K562 (cell line): Measurements from ENCODE around the gene ZFP30. TPM values are rescaled to one million over a fixed set of nuclear protein-coding genes. Genes with fewer than 3 reads are reported as not detected.
A peak's percentile ranks its signal among the peaks of the same experiment; 100 is the strongest.

Experiments used
- ARHGAP35 ChIP-seq: fragments of 450-650 bp; IDR thresholded peaks from 2 replicates; pipeline ENCODE4 v1.6.1; 2018; ENCODE audit not compliant: partially characterized antibody
- C11orf30 ChIP-seq: fragments of 450-650 bp; IDR thresholded peaks from 2 replicates; pipeline ENCODE4 v1.6.1; 2016; ENCODE audit warnings: low read depth, mild to moderate bottlenecking
- FOXA1 ChIP-seq: fragments of 450-650 bp; IDR thresholded peaks from 2 replicates; pipeline ENCODE4 v1.6.1; 2016; ENCODE audit warnings: mild to moderate bottlenecking, borderline replicate concordance
- GATAD2A ChIP-seq: fragments of 450-650 bp; IDR thresholded peaks from 2 replicates; pipeline ENCODE4 v1.6.1; 2017
- KLF6 ChIP-seq: fragments of 250-450 bp; sonication (Bioruptor Pico); IDR thresholded peaks from 2 replicates; pipeline ENCODE4 v1.4.0; 2020; ENCODE audit warnings: mild to moderate bottlenecking, moderate library complexity, borderline replicate concordance
- LEF1 ChIP-seq: fragments of 450-650 bp; IDR thresholded peaks from 2 replicates; pipeline ENCODE4 v1.6.1; 2016; ENCODE audit warnings: mild to moderate bottlenecking
- MLX ChIP-seq, 2 experiments: fragments of 450-650 bp in 1 of 2; sonication (generic) in 1 of 2; formaldehyde crosslinking; conservative IDR thresholded peaks; 2 replicates each; pipeline versions ENCODE4 v1.4.0 to v1.8.1; 2020 to 2022; ENCODE audit warnings: mild to moderate bottlenecking in 1 of 2, missing genetic modification reagents in 1 of 2
- MXI1 ChIP-seq: IDR thresholded peaks from 2 replicates; pipeline ENCODE4 v1.6.1; 2011; ENCODE audit warnings: low read depth, mild to moderate bottlenecking, improper control_type of control experiment, low read length
- NFRKB ChIP-seq: fragments of 450-650 bp; IDR thresholded peaks from 2 replicates; pipeline ENCODE4 v1.6.1; 2016; ENCODE audit warnings: low read depth
- NKRF ChIP-seq: fragments of 450-650 bp; IDR thresholded peaks from 2 replicates; pipeline ENCODE4 v1.6.1; 2016; ENCODE audit warnings: borderline replicate concordance
- RBFOX2 ChIP-seq: fragments of 200-400 bp; formaldehyde crosslinking; IDR thresholded peaks from 2 replicates; pipeline ENCODE4 v1.6.1; 2017; ENCODE audit warnings: low read depth, mild to moderate bottlenecking, low read length, moderate library complexity
- RREB1 ChIP-seq: fragments of 250-450 bp; sonication (Bioruptor Pico); IDR thresholded peaks from 2 replicates; pipeline ENCODE4 v1.4.0; 2020
- TGIF2 ChIP-seq: sonication (generic); formaldehyde crosslinking; IDR thresholded peaks from 2 replicates; pipeline ENCODE4 v1.8.1; 2022; ENCODE audit warnings: mild to moderate bottlenecking, missing genetic modification reagents, moderate library complexity
- VEZF1 ChIP-seq: fragments of 200-800 bp; sonication (Bioruptor generic); IDR thresholded peaks from 2 replicates; pipeline ENCODE4 v1.6.1; 2017; ENCODE audit warnings: missing genetic modification characterization, missing compliant biosample characterization
- ZNF224 ChIP-seq: sonication (generic); formaldehyde crosslinking; IDR thresholded peaks from 2 replicates; pipeline ENCODE4 v1.8.0; 2022; ENCODE audit warnings: mild to moderate bottlenecking, missing genetic modification reagents
- polyA plus RNA-seq, 8 experiments: library from polyadenylated mRNA; depleted of rRNA in 4 of 8; stranded (reverse) in 5 of 8; unstranded in 3 of 8; fragments of >200 nt; fragmentation: Nextera tagmentation in 2 of 8; fragmentation: Illumina TruSeq in 1 of 8; extraction: Ambion mirVana in 2 of 8; extraction: Trizol in 1 of 8; gene quantifications; 2 replicates each; pipeline versions ENCODE4 v1.2.1 to v1.2.3, GENCODE V29; 2011 to 2014; ENCODE audit warnings: inconsistent platforms in 1 of 8, missing spikeins in 1 of 8
- total RNA-seq, 7 experiments: library from RNA; depleted of rRNA in 6 of 7; stranded (reverse); fragments of >200 nt in 6 of 7; fragmentation: Illumina TruSeq in 2 of 7; extraction: Trizol in 2 of 7; gene quantifications; 2 replicates each; pipeline versions ENCODE4 v1.2.1 to v1.2.3, GENCODE V29; 2011 to 2021; ENCODE audit warnings: low replicate concordance in 1 of 7

Gene ZFP30
- total and polyA plus RNA-seq, 9 of the 15 experiments (the other 6 are each of a cell fraction or from before 2014, with no cell fraction given), result 1.1 to 11.3 (median 4.9) TPM

GRCh38 chr19:37655689-37656371 lies 565 bp upstream of the ZFP30 start (continued):
- no peak for TF ChIP-seq RREB1
- TF ChIP-seq NFRKB, result no peak
- 0 out of 2 replicates have a peak, but pooled peaks have one; percentile 38 for TF ChIP-seq GATAD2A
- TF ChIP-seq TGIF2 (CRISPR knock-in tag), result no peak
- TF ChIP-seq MLX (CRISPR knock-in tag; conservative IDR thresholded peaks at IDR 0.05), result 0 out of 4 replicates have a peak, but pooled peaks of 1 of the 2 experiments have one; percentile 79
- 0 out of 2 replicates have a peak, but pooled peaks have one; percentile 28 for TF ChIP-seq LEF1
- TF ChIP-seq VEZF1, result peak; percentile 85
- TF ChIP-seq RBFOX2, result peak; percentile 62
- no peak for TF ChIP-seq MXI1
- TF ChIP-seq C11orf30, result 0 out of 2 replicates have a peak, but pooled peaks have one; percentile 7
- TF ChIP-seq ZNF224 (CRISPR knock-in tag), result no peak
- TF ChIP-seq KLF6 (CRISPR knock-in tag), result no peak
- TF ChIP-seq ARHGAP35, result peak; percentile 56
- TF ChIP-seq FOXA1, result no peak
- TF ChIP-seq NKRF, result peak; percentile 37; the same call in 1 of the 2 replicates
